MCF 10A (cell line): Measurements from ENCODE around the gene KDR. TPM values are rescaled to one million over a fixed set of nuclear protein-coding genes. Genes with fewer than 3 reads are reported as not detected.

Source experiments
- BruUV-seq: library from RNA; stranded (reverse); fragments of 400-500 nt; replicated peaks from 2 replicates; lab custom pipeline; 2021; lab: Mats Ljungman, UMichigan
- CTCF ChIA-PET: fragments of 300-600 bp; sonication (Branson Sonifier 250); formaldehyde crosslinking; extraction: SDS; loops from one replicate; lab custom pipeline; 2021; ENCODE audit warnings: antibody characterized with exemption, inconsistent platforms; lab: Yijun Ruan, JAX
- POLR2A ChIA-PET: fragments of 300-600, 350-650 bp; sonication (Branson Sonifier 250); formaldehyde crosslinking; extraction: SDS; loops from one replicate; lab custom pipeline; 2020; ENCODE audit warnings: antibody characterized with exemption, inconsistent platforms; lab: Yijun Ruan, JAX
- DNase-seq: peaks from one replicate; pipeline ENCODE4 v3.0.0-alpha.2; 2018; ENCODE audit not compliant: unreplicated experiment
- H3K27ac Mint-ChIP-seq: one replicate; pipeline ENCODE4 v1.8.0; 2022; ENCODE audit warnings: mild to moderate bottlenecking, low read depth, mixed read lengths; ENCODE audit not compliant: unreplicated experiment
- H3K27me3 Mint-ChIP-seq: one replicate; pipeline ENCODE4 v1.8.0; 2022; ENCODE audit warnings: mixed read lengths; ENCODE audit not compliant: insufficient read depth, unreplicated experiment
- H3K36me3 Mint-ChIP-seq: one replicate; pipeline ENCODE4 v1.8.0; 2022; ENCODE audit warnings: mild to moderate bottlenecking, moderate library complexity, mixed read lengths; ENCODE audit not compliant: insufficient read depth, unreplicated experiment
- H3K4me1 Mint-ChIP-seq: one replicate; pipeline ENCODE4 v1.8.0; 2022; ENCODE audit warnings: mixed read lengths; ENCODE audit not compliant: insufficient read depth, unreplicated experiment
- H3K4me3 Mint-ChIP-seq: one replicate; pipeline ENCODE4 v1.8.0; 2022; ENCODE audit warnings: mild to moderate bottlenecking, moderate library complexity, mixed read lengths; ENCODE audit not compliant: unreplicated experiment
- H3K9me3 Mint-ChIP-seq: one replicate; pipeline ENCODE4 v1.8.0; 2022; ENCODE audit warnings: mixed read lengths; ENCODE audit not compliant: unreplicated experiment
- CTCF ChIP-seq: fragments of 200-600 bp; IDR thresholded peaks from one replicate; pipeline ENCODE4 v1.8.0; 2022; ENCODE audit warnings: antibody characterized with exemption, mild to moderate bottlenecking; ENCODE audit not compliant: unreplicated experiment
- intact Hi-C: fragments of 100-400 bp; cut with micrococcal nuclease; formaldehyde crosslinking; loops from 2 replicates; pipeline ENCODE4 v1.14.1; 2022
- total RNA-seq: library from RNA; stranded (reverse); gene quantifications from 2 replicates; pipeline ENCODE4 v1.2.3, GENCODE V29; 2022

KDR gene
- total RNA-seq, 1 experiment from 2014 or later: 0.37 TPM

- TF ChIP-seq CTCF: no peak
- H3K4me3 Mint-ChIP-seq: no peak overlapping the region
- BruUV-seq: no TSS peak
- H3K4me1 Mint-ChIP-seq: peaks cover 8% of the 10 kb centered on the region
- ChIA-PET POLR2A (no interaction called here), CTCF (interaction anchor here (0.7 to 1.5 kb wide), 3 partner anchors 37 to 97 kb away, joined by 3 to 4 read pairs (median 4); no protein-coding TSS in a partner anchor)
- H3K36me3 Mint-ChIP-seq: no peaks in the 10 kb centered on the region
- DNase-seq: no peak
- no peaks in the 10 kb centered on the region for H3K9me3 Mint-ChIP-seq
- intact Hi-C loops: no loop called here
- H3K27me3 Mint-ChIP-seq: no peaks in the 10 kb centered on the region
- no peak overlapping the region for H3K27ac Mint-ChIP-seq
These were observed 56.9 kb downstream of the KDR start for GRCh38 chr4:55068522-55068921.

- ChIA-PET POLR2A (interaction anchor here (1.4 to 2.0 kb wide), 3 partner anchors 29 to 329 kb away, joined by 3 to 5 read pairs (median 4); no protein-coding TSS in a partner anchor), CTCF (interaction anchor here (0.7 to 1.0 kb wide), 3 partner anchors 10 to 24 kb away, joined by 3 read pairs; no protein-coding TSS in a partner anchor)
- TF ChIP-seq CTCF: no peak
- Mint-ChIP-seq H3K4me3 (no peak overlapping the region), H3K9me3 (no peaks in the 10 kb centered on the region), H3K4me1 (no peaks in the 10 kb centered on the region), H3K36me3 (no peaks in the 10 kb centered on the region), H3K27me3 (no peaks in the 10 kb centered on the region), H3K27ac (no peak overlapping the region)
- DNase-seq: no peak
- BruUV-seq: no TSS peak
- intact Hi-C loops: no loop called here
These were observed 59.4 kb downstream of the KDR start for GRCh38 chr4:55066018-55066417.

- Mint-ChIP-seq H3K27me3 (no peaks in the 10 kb centered on the region), H3K36me3 (no peaks in the 10 kb centered on the region), H3K27ac (peak overlapping the region; percentile 28), H3K4me1 (peaks cover 4% of the 10 kb centered on the region), H3K4me3 (no peak overlapping the region), H3K9me3 (no peaks in the 10 kb centered on the region)
- intact Hi-C loops: no loop called here
- POLR2A ChIA-PET: no interaction called here
- no TSS peak for BruUV-seq
- no peak for TF ChIP-seq CTCF
- DNase-seq: no peak
- CTCF ChIA-PET: interaction anchor here (0.5 kb wide), 1 partner anchor 219 kb away, joined by 3 read pairs; no protein-coding TSS in a partner anchor
These were observed 69.9 kb downstream of the KDR start for GRCh38 chr4:55055529-55055928.

GRCh38 chr4:55051532-55051931 lies 73.9 kb downstream of the KDR start:
- no peaks in the 10 kb centered on the region for H3K36me3 Mint-ChIP-seq
- ChIA-PET POLR2A (interaction anchor here (0.6 kb wide), 1 partner anchor 1678 kb away, joined by 6 read pairs; no protein-coding TSS in a partner anchor), CTCF (no interaction called here)
- no peak for TF ChIP-seq CTCF
- no TSS peak for BruUV-seq
- H3K27ac Mint-ChIP-seq: no peak overlapping the region
- intact Hi-C loops: no loop called here
- no peak for DNase-seq
- H3K4me1 Mint-ChIP-seq: peaks cover 4% of the 10 kb centered on the region
- no peaks in the 10 kb centered on the region for H3K27me3 Mint-ChIP-seq
- no peak overlapping the region for H3K4me3 Mint-ChIP-seq
- peaks cover 7% of the 10 kb centered on the region for H3K9me3 Mint-ChIP-seq
